ENCODE data around the gene SAXO2. TPM values are rescaled to one million over a fixed set of nuclear protein-coding genes. Genes with fewer than 3 reads are reported as not detected.
"Not testable (repeated sequence)": the region's sequence is repeated elsewhere in the genome, so short reads cannot be mapped to it uniquely, and the experiment has no call there.

SAXO2 gene
- total and polyA plus RNA-seq, 8 donors: 0.88 to 7.1 (median 1.7) TPM

- Histone ChIP-seq H3K4me1 (no peaks in the 10 kb centered on the region), H3K27me3 (no peaks in the 10 kb centered on the region), H3K9me3 (no peaks in the 10 kb centered on the region), H3K27ac (no peak overlapping the region), H3K4me3 (no peak overlapping the region), H3K36me3 (no peaks in the 10 kb centered on the region)
- 82 to 86% methylated on average over 12 of the region's 12 CpGs for WGBS, 2 donors
- FAIRE-seq: no peak
- intact Hi-C loops (cut with DNase I): no loop called here
- no peak for ATAC-seq
- DNase-seq: peak in 1 of 6 donors; percentile 41
- no peak for TF ChIP-seq CTCF (IDR thresholded peaks at IDR 0.05)
Observed at GRCh38 chr15:82317091-82317489, 54.5 kb downstream of the SAXO2 start.

DNA sequence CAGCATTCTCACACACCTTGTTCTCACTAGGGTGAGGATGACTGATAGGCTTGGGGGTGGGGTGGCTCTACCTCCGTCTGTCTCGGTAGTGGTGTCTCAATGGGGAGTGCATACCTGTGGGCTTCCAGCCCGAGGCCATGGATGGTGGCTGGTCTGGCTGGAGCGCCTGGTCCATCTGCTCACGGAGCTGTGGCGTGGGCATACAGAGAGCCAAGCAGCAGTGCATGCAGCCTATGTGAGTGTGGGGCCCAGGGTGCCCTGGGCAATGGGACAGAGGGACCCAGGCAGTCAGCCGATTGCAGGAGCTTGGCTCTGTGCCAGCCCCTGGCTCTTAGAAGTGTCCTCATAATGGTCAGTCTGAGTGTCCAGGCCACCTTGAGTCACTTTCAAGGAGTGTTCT is 54.9 kb downstream of the SAXO2 start:
- DNase-seq: peak in 1 of 6 donors; percentile 60
- H3K36me3 ChIP-seq; intact Hi-C loops (cut with DNase I); H3K27ac ChIP-seq; FAIRE-seq; H3K4me3 ChIP-seq; H3K27me3 ChIP-seq; H3K9me3 ChIP-seq; H3K4me1 ChIP-seq; ATAC-seq: not testable (repeated sequence)
- WGBS, 2 donors: 73 to 75% methylated on average over 7 of the region's 7 CpGs

GRCh38 chr15:82318281-82318680 is 55.7 kb downstream of the SAXO2 start:
- 84 to 99% methylated on average over 7 to 8 of the region's 8 CpGs for WGBS, 2 donors
- H3K4me1 ChIP-seq; H3K27ac ChIP-seq; H3K4me3 ChIP-seq; intact Hi-C loops (cut with DNase I); H3K36me3 ChIP-seq; ATAC-seq; H3K27me3 ChIP-seq; FAIRE-seq; H3K9me3 ChIP-seq: not testable (repeated sequence)
- DNase-seq: peak in 1 of 6 donors; percentile 36

DNA sequence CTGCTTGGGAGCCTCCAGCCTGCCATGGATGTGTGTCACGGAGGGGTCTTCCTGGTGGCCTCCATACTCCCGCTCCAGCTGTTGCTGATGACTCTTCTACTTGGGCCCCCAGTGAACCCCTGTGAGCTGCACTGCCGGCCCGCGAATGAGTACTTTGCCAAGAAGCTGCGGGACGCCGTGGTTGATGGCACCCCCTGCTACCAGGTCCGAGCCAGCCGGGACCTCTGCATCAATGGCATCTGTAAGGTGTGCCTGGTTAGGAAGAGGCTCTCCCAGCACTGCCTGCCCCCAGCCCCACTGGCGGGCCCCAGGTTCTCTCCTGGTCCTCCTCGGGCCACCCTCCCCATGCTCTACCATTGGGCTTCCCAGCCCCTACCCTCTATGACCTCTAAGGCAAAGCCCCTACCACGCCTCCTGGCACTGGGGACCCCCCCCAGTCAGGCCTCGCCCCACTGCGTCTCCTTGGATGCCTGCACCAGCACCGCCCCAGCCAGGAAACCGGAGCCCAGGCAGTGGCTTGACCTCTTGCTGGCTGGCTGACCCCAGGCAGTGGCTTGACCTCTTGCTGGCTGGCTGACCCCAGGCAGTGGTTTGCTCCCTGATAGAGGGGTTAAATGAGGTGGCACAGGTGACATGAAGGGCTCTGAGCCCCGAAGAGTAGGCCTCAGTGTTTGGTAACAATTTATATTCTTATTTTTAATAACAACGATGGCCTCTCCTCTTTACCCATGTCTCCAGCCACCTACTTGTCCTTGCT is 57.1 kb downstream of the SAXO2 start:
- ATAC-seq; intact Hi-C loops (cut with DNase I); FAIRE-seq; H3K27ac ChIP-seq; H3K27me3 ChIP-seq; H3K36me3 ChIP-seq; H3K4me3 ChIP-seq; H3K4me1 ChIP-seq; H3K9me3 ChIP-seq: not testable (repeated sequence)
- 88 to 89% methylated on average over 15 to 16 of the region's 19 CpGs for WGBS, 2 donors
- DNase-seq: peak in 1 of 6 donors; percentile 32

- H3K27me3 ChIP-seq; H3K9me3 ChIP-seq; H3K36me3 ChIP-seq; ATAC-seq; FAIRE-seq; intact Hi-C loops (cut with DNase I); H3K4me3 ChIP-seq; H3K4me1 ChIP-seq; H3K27ac ChIP-seq: not testable (repeated sequence)
- 48% methylated on average over 3 of the region's 6 CpGs; no CpG with 5 or more reads in 1 of the 2 donors for WGBS, 2 donors
- peak in 2 of 6 donors; percentile 2 to 35 for DNase-seq
Observed at GRCh38 chr15:82320861-82321260, 58.2 kb downstream of the SAXO2 start.

DNA sequence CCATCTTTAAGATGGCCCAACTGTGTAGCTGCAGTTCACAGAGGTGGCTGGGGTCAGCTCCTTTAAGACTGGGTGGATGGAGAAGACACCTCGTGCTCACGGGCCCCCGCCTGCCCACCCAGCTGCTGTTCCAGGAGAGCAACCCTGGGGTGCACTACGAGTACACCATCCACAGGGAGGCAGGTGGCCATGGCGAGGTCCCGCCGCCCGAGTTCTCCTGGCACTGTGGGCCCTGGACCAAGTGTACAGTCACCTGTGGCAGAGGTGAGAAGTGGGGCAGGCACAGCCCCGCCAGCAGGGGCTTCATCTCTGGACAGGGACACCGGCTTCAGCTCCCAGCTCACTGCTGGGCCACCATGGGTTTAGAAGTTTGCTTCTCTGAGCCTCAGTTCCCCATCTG is 59.9 kb downstream of the SAXO2 start:
- FAIRE-seq; ATAC-seq; intact Hi-C loops (cut with DNase I); H3K27ac ChIP-seq; H3K4me1 ChIP-seq; H3K27me3 ChIP-seq; H3K9me3 ChIP-seq; H3K4me3 ChIP-seq; H3K36me3 ChIP-seq: not testable (repeated sequence)
- peak in 1 of 6 donors; percentile 6 for DNase-seq
- WGBS, 2 donors: 67% methylated on average over 5 of the region's 10 CpGs; no CpG with 5 or more reads in 1 of the 2 donors

DNA sequence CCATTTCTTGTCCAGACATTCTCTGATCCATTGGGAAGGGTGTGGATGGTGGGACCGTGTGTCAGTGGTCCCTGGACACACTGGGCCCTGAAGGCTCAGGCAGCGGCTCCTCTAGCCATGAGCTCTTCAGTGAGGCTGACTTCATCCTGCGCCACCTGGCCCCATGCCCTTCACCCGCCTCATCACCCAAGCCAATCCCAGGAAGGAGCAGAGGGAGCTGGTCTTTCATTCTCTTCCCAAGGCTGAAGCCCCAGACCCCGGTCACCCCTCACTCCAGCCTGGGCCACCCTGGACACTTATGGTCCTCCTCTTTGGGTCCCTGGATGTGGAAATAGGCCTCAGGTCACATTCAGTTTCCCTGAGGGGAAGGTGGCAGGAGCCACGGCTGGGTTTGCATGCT is 62.2 kb downstream of the SAXO2 start:
- H3K4me1 ChIP-seq; intact Hi-C loops (cut with DNase I); ATAC-seq; H3K36me3 ChIP-seq; H3K9me3 ChIP-seq; H3K27me3 ChIP-seq; H3K27ac ChIP-seq; FAIRE-seq; H3K4me3 ChIP-seq: not testable (repeated sequence)
- WGBS, 2 donors: 61 to 67% methylated on average over 6 of the region's 6 CpGs
- DNase-seq: peak in 2 of 6 donors; percentile 21 to 25

GRCh38 chr15:82325646-82326045 is 63.0 kb downstream of the SAXO2 start:
- H3K27ac ChIP-seq; H3K36me3 ChIP-seq; FAIRE-seq; H3K9me3 ChIP-seq; H3K4me3 ChIP-seq; ATAC-seq; intact Hi-C loops (cut with DNase I); H3K27me3 ChIP-seq; H3K4me1 ChIP-seq: not testable (repeated sequence)
- peak in 2 of 6 donors; percentile 43 to 44 for DNase-seq
- 85 to 94% methylated on average over 2 to 10 of the region's 10 CpGs for WGBS, 2 donors

- H3K4me1 ChIP-seq; ATAC-seq; H3K27ac ChIP-seq; intact Hi-C loops (cut with DNase I); H3K4me3 ChIP-seq; H3K9me3 ChIP-seq; FAIRE-seq; H3K27me3 ChIP-seq; H3K36me3 ChIP-seq: not testable (repeated sequence)
- WGBS, 2 donors: 76 to 79% methylated on average over 17 to 21 of the region's 23 CpGs
- peak in 2 of 6 donors; percentile 38 to 60 for DNase-seq
Observed at GRCh38 chr15:82326896-82327295, 64.3 kb downstream of the SAXO2 start.

- intact Hi-C loops (cut with DNase I); H3K4me1 ChIP-seq; H3K27ac ChIP-seq; H3K4me3 ChIP-seq; H3K9me3 ChIP-seq; FAIRE-seq; ATAC-seq; H3K27me3 ChIP-seq; H3K36me3 ChIP-seq: not testable (repeated sequence)
- WGBS, 2 donors: 63 to 74% methylated on average over 6 to 8 of the region's 10 CpGs
- peak in 1 of 6 donors; percentile 22 for DNase-seq
Observed at GRCh38 chr15:82327372-82327771, 64.8 kb downstream of the SAXO2 start.

DNA sequence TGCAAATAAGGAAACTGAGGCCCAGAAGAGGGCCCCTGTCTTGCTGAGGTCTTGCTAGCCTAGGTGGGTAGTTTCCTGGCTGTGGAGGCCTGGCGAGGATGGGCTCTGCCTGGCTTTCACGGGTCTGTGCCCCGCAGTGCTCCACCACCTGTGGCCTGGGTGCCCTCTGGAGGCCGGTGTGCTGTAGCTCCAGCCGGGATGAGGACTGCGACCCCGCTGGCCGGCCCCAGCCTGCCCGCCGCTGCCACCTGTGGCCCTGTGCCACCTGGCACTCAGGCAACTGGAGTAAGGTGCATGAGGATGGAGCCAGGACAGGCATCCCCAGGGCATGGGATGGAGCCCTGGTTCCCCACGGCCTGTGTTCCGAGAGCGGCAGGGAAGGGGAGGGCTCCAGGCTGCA is 66.4 kb downstream of the SAXO2 start:
- H3K27ac ChIP-seq; H3K36me3 ChIP-seq; ATAC-seq; H3K9me3 ChIP-seq; H3K4me3 ChIP-seq; intact Hi-C loops (cut with DNase I); H3K4me1 ChIP-seq; H3K27me3 ChIP-seq; DNase-seq; FAIRE-seq: not testable (repeated sequence)
- 56 to 80% methylated on average over 1 to 7 of the region's 13 CpGs for WGBS, 2 donors

All from pancreas (tissue), 10 donors.